CD4-positive, alpha-beta T cell (primary cell): Measurements from ENCODE around the gene MEIOSIN. TPM values are rescaled to one million over a fixed set of nuclear protein-coding genes. Genes with fewer than 3 reads are reported as not detected.
"Not testable (repeated sequence)": the region's sequence is repeated elsewhere in the genome, so short reads cannot be mapped to it uniquely, and the experiment has no call there.

Experiments used
- ATAC-seq: fragments of 200-7000 bp; cut with Tn5 transposase; one replicate; pipeline ENCODE4 v1.10.0; 2022; ENCODE audit warnings: mild to moderate bottlenecking; ENCODE audit not compliant: poor library complexity
- CTCF ChIA-PET: fragments of 350-600 bp; sonication (Branson Sonifier 250); formaldehyde crosslinking; loops from one replicate; lab custom pipeline; 2021; ENCODE audit warnings: antibody characterized with exemption, inconsistent platforms; lab: Charles Lee
- POLR2A ChIA-PET: fragments of 350-600 bp; sonication (Branson Sonifier 250); formaldehyde crosslinking; loops from one replicate; lab custom pipeline; 2021; ENCODE audit warnings: antibody characterized with exemption, inconsistent platforms; lab: Charles Lee
- DNase-seq, 14 experiments: peaks; one replicate each; pipeline ENCODE4 v3.0.0-alpha.2; 2013 to 2020; ENCODE audit warnings: mixed read lengths in 2 of 14
- H3K27ac ChIP-seq, 2 donors: one replicate each; pipeline versions ENCODE4 v1.5.1 to v1.7.0; 2013; ENCODE audit warnings: low read length in 2 of 2, low read depth in 1 of 2, mild to moderate bottlenecking in 1 of 2
- H3K27me3 ChIP-seq, 2 experiments: 1 replicate in 1 of 2; 2 replicates in 1 of 2; pipeline versions ENCODE4 v1.6.1 to v1.7.0; 2013; ENCODE audit warnings: low read length in 2 of 2, control low read depth in 1 of 2, mild to moderate bottlenecking in 1 of 2, moderate library complexity in 1 of 2; ENCODE audit not compliant: insufficient read depth in 2 of 2, control insufficient read depth in 1 of 2
- H3K36me3 ChIP-seq: one replicate; pipeline ENCODE4 v1.6.1; 2013; ENCODE audit warnings: low read length, control low read depth; ENCODE audit not compliant: insufficient read depth
- H3K4me1 ChIP-seq: one replicate; pipeline ENCODE4 v1.6.1; 2013; ENCODE audit warnings: low read length, control low read depth; ENCODE audit not compliant: insufficient read depth
- H3K4me3 ChIP-seq: one replicate; pipeline ENCODE4 v1.5.1; 2013; ENCODE audit warnings: mild to moderate bottlenecking, low read length, moderate library complexity
- H3K9me3 ChIP-seq, 2 experiments: 1 replicate in 1 of 2; 2 replicates in 1 of 2; pipeline versions ENCODE4 v1.6.1 to v1.7.0; 2013; ENCODE audit warnings: low read length in 2 of 2, mild to moderate bottlenecking in 2 of 2, control low read depth in 1 of 2, moderate library complexity in 1 of 2; ENCODE audit not compliant: control insufficient read depth in 1 of 2, insufficient read depth in 1 of 2
- H3K27ac Mint-ChIP-seq: one replicate; pipeline ENCODE4 v1.8.0; 2020; ENCODE audit warnings: mixed read lengths
- H3K27me3 Mint-ChIP-seq: one replicate; pipeline ENCODE4 v1.8.0; 2021; ENCODE audit warnings: mixed read lengths
- H3K36me3 Mint-ChIP-seq: one replicate; pipeline ENCODE4 v1.8.0; 2021; ENCODE audit warnings: low read depth, mixed read lengths
- H3K4me1 Mint-ChIP-seq: one replicate; pipeline ENCODE4 v1.8.0; 2021; ENCODE audit warnings: low read depth, mixed read lengths
- H3K4me3 Mint-ChIP-seq: one replicate; pipeline ENCODE4 v1.8.0; 2020; ENCODE audit warnings: mild to moderate bottlenecking, mixed read lengths
- H3K9me3 Mint-ChIP-seq: one replicate; pipeline ENCODE4 v1.8.0; 2020; ENCODE audit warnings: mixed read lengths
- intact Hi-C, 2 experiments: fragments of 100-400 bp; cut with DNase I in 1 of 2; cut with micrococcal nuclease in 1 of 2; formaldehyde crosslinking; loops; one replicate each; pipeline versions ENCODE4 v1.15.1 to v1.9.0; 2023 to 2025; cut with DNase I, micrococcal nuclease
- total RNA-seq, 174 experiments: library from RNA in 2 of 174; stranded (reverse) in 2 of 174; gene quantifications; one replicate each; pipeline ENCODE4 v1.2.3 and lab custom pipeline; 2021 to 2026
- TF ChIP-seq, protein P1 (sequence below): fragments of 200-600 bp; IDR thresholded peaks from one replicate; pipeline ENCODE4 v1.8.0; 2022; ENCODE audit warnings: antibody characterized with exemption, mild to moderate bottlenecking

The MEIOSIN gene
- total RNA-seq, 2 experiments from 2014 or later = not detected

DNA sequence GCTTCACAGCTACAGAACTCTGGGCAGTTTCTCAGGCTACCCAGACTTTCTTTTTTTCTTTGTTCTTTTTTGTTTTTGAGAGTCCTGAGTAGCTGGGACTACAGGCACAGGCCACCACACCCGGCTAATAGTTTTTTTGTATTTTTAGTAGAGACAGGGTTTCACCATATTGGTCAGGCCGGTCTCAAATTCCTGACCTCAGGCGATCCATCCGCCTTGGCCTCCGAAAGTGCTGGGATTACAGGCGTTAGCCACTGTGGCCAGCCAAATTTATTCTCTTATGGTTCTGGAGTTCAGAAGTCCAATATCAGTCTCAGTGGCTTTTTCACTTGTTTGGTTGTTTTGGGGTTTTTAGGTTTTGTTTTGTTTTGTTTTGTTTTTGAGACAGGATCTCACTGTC is 12.4 kb downstream of the MEIOSIN start:
- Mint-ChIP-seq H3K36me3 (no peaks in the 10 kb centered on the region), H3K27ac (no peak overlapping the region), H3K9me3 (no peaks in the 10 kb centered on the region), H3K4me1 (no peaks in the 10 kb centered on the region), H3K4me3 (no peak overlapping the region), H3K27me3 (peaks cover 16% of the 10 kb centered on the region)
- POLR2A ChIA-PET = no interaction called here
- ATAC-seq = no peak
- CTCF ChIA-PET = no interaction called here
- H3K9me3 ChIP-seq = no peaks in the 10 kb centered on the region
- peaks cover 0 to 5% of the 10 kb centered on the region in 2 experiments for H3K27me3 ChIP-seq
- H3K4me3 ChIP-seq = no peak overlapping the region
- TF ChIP-seq, protein P1, sequence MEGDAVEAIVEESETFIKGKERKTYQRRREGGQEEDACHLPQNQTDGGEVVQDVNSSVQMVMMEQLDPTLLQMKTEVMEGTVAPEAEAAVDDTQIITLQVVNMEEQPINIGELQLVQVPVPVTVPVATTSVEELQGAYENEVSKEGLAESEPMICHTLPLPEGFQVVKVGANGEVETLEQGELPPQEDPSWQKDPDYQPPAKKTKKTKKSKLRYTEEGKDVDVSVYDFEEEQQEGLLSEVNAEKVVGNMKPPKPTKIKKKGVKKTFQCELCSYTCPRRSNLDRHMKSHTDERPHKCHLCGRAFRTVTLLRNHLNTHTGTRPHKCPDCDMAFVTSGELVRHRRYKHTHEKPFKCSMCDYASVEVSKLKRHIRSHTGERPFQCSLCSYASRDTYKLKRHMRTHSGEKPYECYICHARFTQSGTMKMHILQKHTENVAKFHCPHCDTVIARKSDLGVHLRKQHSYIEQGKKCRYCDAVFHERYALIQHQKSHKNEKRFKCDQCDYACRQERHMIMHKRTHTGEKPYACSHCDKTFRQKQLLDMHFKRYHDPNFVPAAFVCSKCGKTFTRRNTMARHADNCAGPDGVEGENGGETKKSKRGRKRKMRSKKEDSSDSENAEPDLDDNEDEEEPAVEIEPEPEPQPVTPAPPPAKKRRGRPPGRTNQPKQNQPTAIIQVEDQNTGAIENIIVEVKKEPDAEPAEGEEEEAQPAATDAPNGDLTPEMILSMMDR = no peak
- H3K4me1 ChIP-seq = no peaks in the 10 kb centered on the region
- intact Hi-C loops = no loop called here
- no peaks in the 10 kb centered on the region for H3K36me3 ChIP-seq
- DNase-seq = no peak
- no peak overlapping the region for H3K27ac ChIP-seq

DNA sequence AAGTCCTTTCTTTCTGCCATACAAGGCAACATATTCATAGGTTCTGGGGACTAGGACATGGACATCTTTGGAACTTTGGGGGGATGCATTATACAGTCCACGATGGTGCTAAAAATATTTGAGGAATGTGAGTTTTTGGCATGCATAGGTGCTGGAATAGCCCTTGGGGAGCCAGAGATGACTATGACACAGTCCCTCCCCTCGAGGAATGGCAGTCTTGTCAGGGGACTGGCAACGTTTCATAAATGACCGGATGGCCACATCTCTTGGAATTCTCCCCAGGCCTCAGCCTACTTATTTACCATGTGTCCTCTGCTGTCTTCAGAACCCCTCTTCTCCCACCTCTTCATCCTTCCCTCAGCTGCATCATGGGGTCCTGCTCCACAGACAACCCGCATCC is 13.6 kb downstream of the MEIOSIN start:
- Mint-ChIP-seq H3K4me1 (no peaks in the 10 kb centered on the region), H3K36me3 (no peaks in the 10 kb centered on the region), H3K27me3 (peaks cover 16% of the 10 kb centered on the region), H3K4me3 (no peak overlapping the region), H3K9me3 (no peaks in the 10 kb centered on the region), H3K27ac (no peak overlapping the region)
- Histone ChIP-seq H3K27ac (no peak overlapping the region), H3K36me3 (no peaks in the 10 kb centered on the region), H3K27me3 (peaks cover 0 to 5% of the 10 kb centered on the region in 2 experiments), H3K9me3 (no peaks in the 10 kb centered on the region), H3K4me3 (no peak overlapping the region), H3K4me1 (no peaks in the 10 kb centered on the region)
- TF ChIP-seq, protein P1 = no peak
- ChIA-PET POLR2A (no interaction called here), CTCF (no interaction called here)
- no peak for DNase-seq
- no peak for ATAC-seq
- intact Hi-C loops = no loop called here

DNA sequence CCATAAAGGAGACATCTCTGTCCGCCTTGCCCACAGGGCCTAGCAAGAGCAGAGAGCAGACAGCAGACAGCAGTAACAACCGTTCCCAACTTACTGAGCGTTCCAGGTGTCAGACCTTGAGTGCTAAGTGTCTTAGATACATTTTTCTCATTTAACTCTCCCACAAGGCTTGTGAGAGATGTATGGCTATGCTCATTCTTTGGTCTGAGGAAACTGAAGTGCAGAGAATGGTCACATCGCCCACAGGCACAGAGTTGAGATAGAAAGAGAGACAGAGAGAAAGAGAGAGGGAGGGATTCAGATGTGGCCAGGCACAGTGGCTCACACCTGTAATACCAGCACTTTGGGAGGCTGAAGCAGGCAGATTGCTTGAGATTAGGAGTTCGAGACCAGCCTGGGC is 14.3 kb downstream of the MEIOSIN start:
- H3K9me3 Mint-ChIP-seq = no peaks in the 10 kb centered on the region
- TF ChIP-seq, protein P1 = no peak
- Histone ChIP-seq H3K27me3 (peaks cover 0 to 5% of the 10 kb centered on the region in 2 experiments), H3K4me1 (no peaks in the 10 kb centered on the region), H3K27ac (no peak overlapping the region), H3K4me3 (no peak overlapping the region), H3K36me3 (no peaks in the 10 kb centered on the region), H3K9me3 (no peaks in the 10 kb centered on the region)
- intact Hi-C loops = no loop called here
- no peak overlapping the region for H3K27ac Mint-ChIP-seq
- H3K27me3 Mint-ChIP-seq = peaks cover 16% of the 10 kb centered on the region
- ChIA-PET POLR2A (no interaction called here), CTCF (interaction anchor here (1.4 kb wide), 1 partner anchor 69 kb away, joined by 3 read pairs; no protein-coding TSS in a partner anchor)
- no peaks in the 10 kb centered on the region for H3K4me1 Mint-ChIP-seq
- H3K4me3 Mint-ChIP-seq = no peak overlapping the region
- no peak for ATAC-seq
- H3K36me3 Mint-ChIP-seq = no peaks in the 10 kb centered on the region
- DNase-seq = no peak

DNA sequence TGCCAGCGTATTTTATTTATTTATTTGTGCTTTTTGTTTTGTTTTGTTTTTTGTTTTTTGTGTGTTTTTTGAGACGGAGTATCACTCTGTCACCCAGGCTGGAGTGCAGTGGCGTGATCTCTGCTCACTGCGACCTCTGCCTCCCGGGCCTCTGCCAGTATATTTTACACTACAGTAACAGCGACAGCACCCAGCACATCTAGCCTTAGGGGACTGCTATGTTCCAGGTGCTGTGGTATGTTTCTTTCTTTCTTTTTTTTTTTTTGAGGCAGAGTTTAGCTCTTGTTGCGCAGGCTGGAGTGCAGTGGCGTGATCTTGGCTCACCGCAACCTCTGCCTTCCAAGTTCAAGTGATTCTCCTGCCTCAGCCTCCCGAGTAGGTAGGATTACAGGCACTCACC is 18.2 kb downstream of the MEIOSIN start:
- H3K27ac ChIP-seq, H3K4me1 Mint-ChIP-seq, H3K9me3 Mint-ChIP-seq, POLR2A ChIA-PET, H3K36me3 Mint-ChIP-seq, ATAC-seq, H3K27me3 Mint-ChIP-seq, H3K9me3 ChIP-seq, H3K27ac Mint-ChIP-seq, H3K4me1 ChIP-seq, intact Hi-C loops, H3K36me3 ChIP-seq, DNase-seq, H3K4me3 ChIP-seq, H3K4me3 Mint-ChIP-seq, H3K27me3 ChIP-seq: not testable (repeated sequence)
- CTCF ChIA-PET = interaction anchor here (0.6 kb wide), 1 partner anchor 47 kb away, joined by 3 read pairs; no protein-coding TSS in a partner anchor
